Measurements from ENCODE around the gene GFOD2.
A peak's percentile ranks its signal among the peaks of the same experiment; 100 is the strongest.

The GFOD2 gene, protein sequence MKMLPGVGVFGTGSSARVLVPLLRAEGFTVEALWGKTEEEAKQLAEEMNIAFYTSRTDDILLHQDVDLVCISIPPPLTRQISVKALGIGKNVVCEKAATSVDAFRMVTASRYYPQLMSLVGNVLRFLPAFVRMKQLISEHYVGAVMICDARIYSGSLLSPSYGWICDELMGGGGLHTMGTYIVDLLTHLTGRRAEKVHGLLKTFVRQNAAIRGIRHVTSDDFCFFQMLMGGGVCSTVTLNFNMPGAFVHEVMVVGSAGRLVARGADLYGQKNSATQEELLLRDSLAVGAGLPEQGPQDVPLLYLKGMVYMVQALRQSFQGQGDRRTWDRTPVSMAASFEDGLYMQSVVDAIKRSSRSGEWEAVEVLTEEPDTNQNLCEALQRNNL

DNA sequence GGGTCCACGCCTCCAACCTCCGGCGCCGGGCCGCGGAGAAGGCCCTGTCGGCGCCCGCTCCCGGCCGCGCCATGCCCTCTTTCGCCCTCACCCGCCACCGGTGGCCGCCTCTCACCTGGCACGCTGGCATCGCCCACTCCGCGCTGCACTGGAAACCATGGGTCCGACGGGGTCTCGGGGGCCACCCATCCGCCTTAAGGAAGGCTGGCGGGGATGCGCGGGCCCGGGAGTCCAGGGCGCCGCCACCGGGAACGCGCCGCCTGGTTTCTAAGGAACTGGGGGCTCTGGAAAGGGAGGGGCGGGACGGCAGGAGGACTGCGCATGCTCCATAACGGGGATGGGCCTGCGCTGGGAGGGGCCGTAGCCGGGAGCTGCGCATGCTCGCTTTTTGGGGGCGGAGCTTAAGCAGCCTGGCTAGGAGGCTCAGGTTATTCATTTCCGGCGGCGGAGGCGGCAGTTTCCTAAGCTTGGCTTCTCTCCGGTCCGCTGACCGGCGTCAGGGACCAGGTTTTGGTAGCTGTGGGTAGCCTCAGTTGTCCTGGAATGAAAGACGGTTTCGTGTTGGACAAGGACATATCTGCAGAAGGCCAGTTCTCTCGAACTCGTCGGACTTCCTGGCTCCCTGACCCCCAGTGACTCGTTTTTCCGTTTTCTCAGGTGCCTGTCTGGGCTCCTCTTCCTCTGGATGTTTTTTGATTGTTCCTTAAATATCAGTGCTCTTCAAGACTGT is at the start of gene GFOD2:
GFOD2 (minus strand) TSS at position 269 of the 730 bp plus-strand sequence. CDS start 33,601 bp downstream, outside the sequence.
- TF ChIP-seq, protein P1, sequence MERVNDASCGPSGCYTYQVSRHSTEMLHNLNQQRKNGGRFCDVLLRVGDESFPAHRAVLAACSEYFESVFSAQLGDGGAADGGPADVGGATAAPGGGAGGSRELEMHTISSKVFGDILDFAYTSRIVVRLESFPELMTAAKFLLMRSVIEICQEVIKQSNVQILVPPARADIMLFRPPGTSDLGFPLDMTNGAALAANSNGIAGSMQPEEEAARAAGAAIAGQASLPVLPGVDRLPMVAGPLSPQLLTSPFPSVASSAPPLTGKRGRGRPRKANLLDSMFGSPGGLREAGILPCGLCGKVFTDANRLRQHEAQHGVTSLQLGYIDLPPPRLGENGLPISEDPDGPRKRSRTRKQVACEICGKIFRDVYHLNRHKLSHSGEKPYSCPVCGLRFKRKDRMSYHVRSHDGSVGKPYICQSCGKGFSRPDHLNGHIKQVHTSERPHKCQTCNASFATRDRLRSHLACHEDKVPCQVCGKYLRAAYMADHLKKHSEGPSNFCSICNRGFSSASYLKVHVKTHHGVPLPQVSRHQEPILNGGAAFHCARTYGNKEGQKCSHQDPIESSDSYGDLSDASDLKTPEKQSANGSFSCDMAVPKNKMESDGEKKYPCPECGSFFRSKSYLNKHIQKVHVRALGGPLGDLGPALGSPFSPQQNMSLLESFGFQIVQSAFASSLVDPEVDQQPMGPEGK (CRISPR knock-in tag; IDR thresholded peaks at IDR 0.05; ENCODE audit: borderline replicate concordance): peak; percentile 72; the same call in 1 of the 2 replicates
- no peak for TF ChIP-seq BACH2 (CRISPR knock-in tag; IDR thresholded peaks at IDR 0.05; ENCODE audit: borderline replicate concordance)
- peak; percentile 85 for ATAC-seq

DNA sequence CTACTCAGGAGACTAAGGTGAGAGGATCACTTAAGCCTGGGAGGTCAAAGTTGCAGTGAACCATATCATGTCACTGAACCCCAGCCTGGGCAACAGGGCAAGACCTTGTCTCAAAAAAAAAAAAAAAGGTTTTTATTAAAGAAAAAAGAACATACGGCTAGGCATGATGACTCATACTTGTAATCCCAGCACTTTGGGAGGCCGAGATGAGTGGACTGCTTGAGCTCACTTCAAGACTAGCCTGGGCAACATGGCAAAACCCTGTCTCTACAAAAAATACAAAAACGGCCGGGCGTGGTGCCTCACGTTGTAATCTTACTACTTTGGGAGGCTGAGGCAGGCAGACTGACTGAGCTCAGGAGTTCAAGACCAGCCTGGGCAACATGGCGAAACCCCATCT is 48.8 kb upstream of the GFOD2 start:
- ATAC-seq: peak; percentile 79
- no peak for TF ChIP-seq ESRRG (CRISPR knock-in tag; IDR thresholded peaks at IDR 0.05)
- TF ChIP-seq BACH2 (CRISPR knock-in tag; IDR thresholded peaks at IDR 0.05; ENCODE audit: borderline replicate concordance): no peak
- TF ChIP-seq CSDC2 (CRISPR knock-in tag; IDR thresholded peaks at IDR 0.05): no peak
- TF ChIP-seq ZNF70 (CRISPR knock-in tag; IDR thresholded peaks at IDR 0.05): no peak
- TF ChIP-seq ZNF8 (CRISPR knock-in tag; IDR thresholded peaks at IDR 0.05): no peak
- TF ChIP-seq ARNTL (CRISPR knock-in tag; IDR thresholded peaks at IDR 0.05; ENCODE audit: borderline replicate concordance, low read depth): no peak
- TF ChIP-seq, protein P2, sequence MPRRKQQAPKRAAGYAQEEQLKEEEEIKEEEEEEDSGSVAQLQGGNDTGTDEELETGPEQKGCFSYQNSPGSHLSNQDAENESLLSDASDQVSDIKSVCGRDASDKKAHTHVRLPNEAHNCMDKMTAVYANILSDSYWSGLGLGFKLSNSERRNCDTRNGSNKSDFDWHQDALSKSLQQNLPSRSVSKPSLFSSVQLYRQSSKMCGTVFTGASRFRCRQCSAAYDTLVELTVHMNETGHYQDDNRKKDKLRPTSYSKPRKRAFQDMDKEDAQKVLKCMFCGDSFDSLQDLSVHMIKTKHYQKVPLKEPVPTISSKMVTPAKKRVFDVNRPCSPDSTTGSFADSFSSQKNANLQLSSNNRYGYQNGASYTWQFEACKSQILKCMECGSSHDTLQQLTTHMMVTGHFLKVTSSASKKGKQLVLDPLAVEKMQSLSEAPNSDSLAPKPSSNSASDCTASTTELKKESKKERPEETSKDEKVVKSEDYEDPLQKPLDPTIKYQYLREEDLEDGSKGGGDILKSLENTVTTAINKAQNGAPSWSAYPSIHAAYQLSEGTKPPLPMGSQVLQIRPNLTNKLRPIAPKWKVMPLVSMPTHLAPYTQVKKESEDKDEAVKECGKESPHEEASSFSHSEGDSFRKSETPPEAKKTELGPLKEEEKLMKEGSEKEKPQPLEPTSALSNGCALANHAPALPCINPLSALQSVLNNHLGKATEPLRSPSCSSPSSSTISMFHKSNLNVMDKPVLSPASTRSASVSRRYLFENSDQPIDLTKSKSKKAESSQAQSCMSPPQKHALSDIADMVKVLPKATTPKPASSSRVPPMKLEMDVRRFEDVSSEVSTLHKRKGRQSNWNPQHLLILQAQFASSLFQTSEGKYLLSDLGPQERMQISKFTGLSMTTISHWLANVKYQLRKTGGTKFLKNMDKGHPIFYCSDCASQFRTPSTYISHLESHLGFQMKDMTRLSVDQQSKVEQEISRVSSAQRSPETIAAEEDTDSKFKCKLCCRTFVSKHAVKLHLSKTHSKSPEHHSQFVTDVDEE (CRISPR knock-in tag; IDR thresholded peaks at IDR 0.05): no peak
- TF ChIP-seq ISL1 (CRISPR knock-in tag; IDR thresholded peaks at IDR 0.05): no peak
- TF ChIP-seq, protein P3, sequence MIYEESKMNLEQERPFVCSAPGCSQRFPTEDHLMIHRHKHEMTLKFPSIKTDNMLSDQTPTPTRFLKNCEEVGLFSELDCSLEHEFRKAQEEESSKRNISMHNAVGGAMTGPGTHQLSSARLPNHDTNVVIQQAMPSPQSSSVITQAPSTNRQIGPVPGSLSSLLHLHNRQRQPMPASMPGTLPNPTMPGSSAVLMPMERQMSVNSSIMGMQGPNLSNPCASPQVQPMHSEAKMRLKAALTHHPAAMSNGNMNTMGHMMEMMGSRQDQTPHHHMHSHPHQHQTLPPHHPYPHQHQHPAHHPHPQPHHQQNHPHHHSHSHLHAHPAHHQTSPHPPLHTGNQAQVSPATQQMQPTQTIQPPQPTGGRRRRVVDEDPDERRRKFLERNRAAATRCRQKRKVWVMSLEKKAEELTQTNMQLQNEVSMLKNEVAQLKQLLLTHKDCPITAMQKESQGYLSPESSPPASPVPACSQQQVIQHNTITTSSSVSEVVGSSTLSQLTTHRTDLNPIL (CRISPR knock-in tag; IDR thresholded peaks at IDR 0.05; ENCODE audit: low read depth): no peak
- TF ChIP-seq, protein P4, sequence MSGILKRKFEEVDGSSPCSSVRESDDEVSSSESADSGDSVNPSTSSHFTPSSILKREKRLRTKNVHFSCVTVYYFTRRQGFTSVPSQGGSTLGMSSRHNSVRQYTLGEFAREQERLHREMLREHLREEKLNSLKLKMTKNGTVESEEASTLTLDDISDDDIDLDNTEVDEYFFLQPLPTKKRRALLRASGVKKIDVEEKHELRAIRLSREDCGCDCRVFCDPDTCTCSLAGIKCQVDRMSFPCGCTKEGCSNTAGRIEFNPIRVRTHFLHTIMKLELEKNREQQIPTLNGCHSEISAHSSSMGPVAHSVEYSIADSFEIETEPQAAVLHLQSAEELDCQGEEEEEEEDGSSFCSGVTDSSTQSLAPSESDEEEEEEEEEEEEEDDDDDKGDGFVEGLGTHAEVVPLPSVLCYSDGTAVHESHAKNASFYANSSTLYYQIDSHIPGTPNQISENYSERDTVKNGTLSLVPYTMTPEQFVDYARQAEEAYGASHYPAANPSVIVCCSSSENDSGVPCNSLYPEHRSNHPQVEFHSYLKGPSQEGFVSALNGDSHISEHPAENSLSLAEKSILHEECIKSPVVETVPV (CRISPR knock-in tag; IDR thresholded peaks at IDR 0.05): no peak
- no peak for TF ChIP-seq OSR1 (CRISPR knock-in tag; IDR thresholded peaks at IDR 0.05)
- TF ChIP-seq ZNF565 (CRISPR knock-in tag; conservative IDR thresholded peaks at IDR 0.05; ENCODE audit: low read depth): no peak
- TF ChIP-seq GLIS3 (CRISPR knock-in tag; IDR thresholded peaks at IDR 0.05): no peak

DNA sequence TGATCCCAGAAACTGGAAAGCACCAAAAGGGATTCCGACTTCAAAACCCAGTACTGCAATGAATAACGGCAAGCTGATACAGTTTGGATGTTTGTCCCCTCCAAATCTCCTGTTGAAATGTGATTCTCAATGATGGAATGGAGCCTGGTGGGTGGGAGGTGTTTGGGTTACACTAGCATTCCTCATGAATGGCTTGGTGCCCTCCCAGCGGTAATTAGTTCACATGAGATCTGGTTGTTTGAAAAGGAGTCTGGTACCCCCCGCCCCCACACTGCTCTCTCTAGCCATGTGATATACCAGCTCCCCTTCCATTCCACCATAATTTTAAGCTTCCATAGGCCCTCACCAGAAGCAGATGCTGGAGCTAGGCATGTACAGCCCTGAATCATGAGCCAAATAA is 47.2 kb upstream of the GFOD2 start:
- no peak for ATAC-seq
- TF ChIP-seq ZNF8 (CRISPR knock-in tag; IDR thresholded peaks at IDR 0.05) (no peak), ESRRG (CRISPR knock-in tag; IDR thresholded peaks at IDR 0.05) (no peak), ISL1 (CRISPR knock-in tag; IDR thresholded peaks at IDR 0.05) (no peak), ZNF565 (CRISPR knock-in tag; conservative IDR thresholded peaks at IDR 0.05; ENCODE audit: low read depth) (no peak), RARB (CRISPR knock-in tag; IDR thresholded peaks at IDR 0.05) (no peak), ZNF70 (CRISPR knock-in tag; IDR thresholded peaks at IDR 0.05) (no peak), CSDC2 (CRISPR knock-in tag; IDR thresholded peaks at IDR 0.05) (no peak), GLIS3 (CRISPR knock-in tag; IDR thresholded peaks at IDR 0.05) (no peak)
- TF ChIP-seq, protein P3 (CRISPR knock-in tag; IDR thresholded peaks at IDR 0.05; ENCODE audit: low read depth): no peak

DNA sequence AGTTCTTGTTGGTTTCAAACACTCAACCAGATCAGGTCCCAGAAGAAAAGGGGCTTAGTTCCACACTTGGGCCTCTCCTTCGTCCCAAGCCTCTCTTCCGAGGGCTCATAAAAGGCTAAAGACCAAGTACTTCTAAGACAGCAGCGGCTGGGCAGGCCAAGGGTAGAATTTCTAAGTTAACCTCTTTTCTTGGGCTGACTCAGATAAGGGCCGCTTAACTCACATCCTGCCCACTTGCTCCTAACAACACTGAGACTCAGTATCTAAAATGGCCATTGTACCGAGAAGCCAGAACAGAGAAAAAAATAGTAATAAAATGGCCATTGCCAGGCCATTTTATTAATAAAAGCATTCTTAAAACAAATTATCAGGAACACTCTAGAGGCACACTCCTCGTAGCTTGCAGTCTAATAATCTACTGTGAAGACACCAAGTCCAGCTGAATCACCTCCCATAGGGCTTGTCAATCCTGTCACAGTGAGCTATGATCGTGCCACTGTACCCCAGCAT is 45.1 kb upstream of the GFOD2 start:
- no peak for ATAC-seq
- TF ChIP-seq ZC3H10 (CRISPR knock-in tag; IDR thresholded peaks at IDR 0.05) (no peak), CSDC2 (CRISPR knock-in tag; IDR thresholded peaks at IDR 0.05) (no peak), ZNF565 (CRISPR knock-in tag; conservative IDR thresholded peaks at IDR 0.05; ENCODE audit: low read depth) (no peak), ARNTL (CRISPR knock-in tag; IDR thresholded peaks at IDR 0.05; ENCODE audit: borderline replicate concordance, low read depth) (no peak), ZNF70 (CRISPR knock-in tag; IDR thresholded peaks at IDR 0.05) (no peak)
- TF ChIP-seq, protein P2 (CRISPR knock-in tag; IDR thresholded peaks at IDR 0.05): no peak

Data from SK-N-SH treated with all-trans-retinoic acid at 6 μM for 48 hours (cell line).